GM12891 (cell line): ENCODE results near the gene KIF13A.

Experiments used
- POLR2A ChIP-seq: IDR thresholded peaks from 2 replicates; pipeline ENCODE4 v1.6.1; 2011; ENCODE audit warnings: low read depth, low read length, control low read depth
- POLR2AphosphoS5 ChIP-seq: IDR thresholded peaks from 2 replicates; pipeline ENCODE4 v1.6.1; 2011; ENCODE audit warnings: low read depth, low read length, control low read depth
- SPI1 ChIP-seq: IDR thresholded peaks from 2 replicates; pipeline ENCODE4 v1.6.1; 2011; ENCODE audit warnings: low read depth, low read length, control low read depth
- TAF1 ChIP-seq: IDR thresholded peaks from 2 replicates; pipeline ENCODE4 v1.6.1; 2011; ENCODE audit warnings: low read depth, low read length, control low read depth

DNA sequence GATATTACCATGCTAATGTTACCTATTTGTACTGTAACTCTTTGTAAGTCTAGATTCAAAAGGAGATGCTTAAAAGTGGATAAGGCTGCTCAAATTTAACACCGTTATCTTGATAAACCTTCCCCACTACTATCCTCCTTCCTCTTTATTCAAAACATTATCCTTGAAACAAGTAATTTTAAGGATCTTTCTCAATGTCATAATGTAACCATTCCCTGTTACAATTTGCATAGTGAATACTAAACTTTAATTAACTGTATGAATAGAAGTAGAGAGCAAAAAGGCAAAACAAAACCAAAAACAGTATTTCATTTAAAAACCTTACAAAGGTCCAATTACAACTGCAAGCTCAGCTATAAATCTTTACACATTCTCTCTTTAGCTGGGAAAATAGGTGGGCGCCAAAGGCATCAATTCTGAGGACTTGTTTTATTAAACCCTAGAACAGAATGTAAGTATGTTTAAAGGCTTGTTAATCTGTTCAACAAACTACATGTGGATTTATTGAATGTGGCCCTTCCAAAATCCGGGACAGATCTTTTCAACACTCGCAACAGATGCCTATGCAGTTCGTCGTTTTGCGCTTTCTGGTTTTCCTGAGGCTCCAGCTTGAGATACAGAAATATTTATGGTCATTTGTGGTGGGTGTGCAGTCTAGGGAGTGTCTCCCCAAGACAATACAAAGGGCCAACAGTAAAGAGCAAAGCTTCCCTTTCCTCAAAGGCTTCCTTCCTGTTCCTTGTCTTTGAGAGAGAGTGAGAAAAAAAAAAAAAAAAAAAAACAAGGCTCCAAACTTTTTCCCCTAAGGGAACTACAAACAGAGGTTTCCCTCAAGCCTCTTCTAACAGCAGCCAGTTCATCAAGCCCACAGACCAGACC is 15.1 kb downstream of the KIF13A start:
- TF ChIP-seq POLR2A (no peak), POLR2AphosphoS5 (no peak), TAF1 (no peak), SPI1 (no peak)
